Right renal cortex interstitium (tissue), 3 donors: ENCODE results near the gene SF3B2. TPM values are rescaled to one million over a fixed set of nuclear protein-coding genes. Genes with fewer than 3 reads are reported as not detected.
"Not testable (repeated sequence)": the region's sequence is repeated elsewhere in the genome, so short reads cannot be mapped to it uniquely, and the experiment has no call there.

ENCODE experiments used
- DNase-seq, 3 donors: peaks; one replicate each; pipeline ENCODE4 v3.0.0-alpha.2; 2013; ENCODE audit warnings: low read depth in 3 of 3, low spot score in 2 of 3
- polyA plus RNA-seq, 3 donors: library from polyadenylated mRNA; unstranded; fragments of 120-200 nt; gene quantifications; one replicate each; pipeline ENCODE4 v1.2.1, GENCODE V29; 2013; ENCODE audit not compliant: insufficient read length in 3 of 3

The SF3B2 gene
- polyA plus RNA-seq, 3 donors = 255 to 281 (median 256) TPM

- no peak for DNase-seq
Observed at GRCh38 chr11:66104057-66104638, 52.0 kb downstream of the SF3B2 start.

GRCh38 chr11:66106786-66107599, 54.8 kb downstream of the SF3B2 start:
- DNase-seq = no peak

GRCh38 chr11:66107600-66108510, 55.7 kb downstream of the SF3B2 start:
- DNase-seq = no peak

- DNase-seq = no peak
Observed at GRCh38 chr11:66109294-66109693, 57.1 kb downstream of the SF3B2 start.

GRCh38 chr11:66111158-66111557, 59.0 kb downstream of the SF3B2 start:
- no peak for DNase-seq

- no peak for DNase-seq
Observed at GRCh38 chr11:66112041-66112491, 59.9 kb downstream of the SF3B2 start.

- DNase-seq = no peak
Observed at GRCh38 chr11:66112601-66113499, 60.7 kb downstream of the SF3B2 start.

GRCh38 chr11:66114957-66115356, 62.8 kb downstream of the SF3B2 start:
- DNase-seq = not testable (repeated sequence)

GRCh38 chr11:66115638-66116301, 63.6 kb downstream of the SF3B2 start:
- DNase-seq = no peak

GRCh38 chr11:66116576-66117361, 64.6 kb downstream of the SF3B2 start:
- no peak for DNase-seq

GRCh38 chr11:66118847-66119246, 66.7 kb downstream of the SF3B2 start:
- no peak for DNase-seq

Other genes starting within 250 kb of the SF3B2 start
- 1 to 10 TPM; 1.3 to 2.7 (median 1.6) TPM for gene SNX32, start 218.4 kb upstream of the SF3B2 start, polyA plus RNA-seq
- 100 to 1,000 TPM; 744 to 846 (median 760) TPM for gene CFL1, start 194.2 kb upstream of the SF3B2 start, polyA plus RNA-seq
- gene MUS81, start 191.9 kb upstream of the SF3B2 start, polyA plus RNA-seq = 10 to 100 TPM; 43.5 to 50.8 (median 48.1) TPM
- 10 to 100 TPM; 95.8 to 98.0 (median 96.3) TPM for gene EFEMP2, start 179.6 kb upstream of the SF3B2 start, polyA plus RNA-seq
- 1 to 10 TPM; 1.0 to 1.2 (median 1.2) TPM for gene CTSW, start 172.5 kb upstream of the SF3B2 start, polyA plus RNA-seq
- gene FIBP, start 163.9 kb upstream of the SF3B2 start, polyA plus RNA-seq = 10 to 100 TPM; 90.0 to 97.3 (median 94.2) TPM
- gene CCDC85B, start 161.7 kb upstream of the SF3B2 start, polyA plus RNA-seq = 1 to 10 TPM; 6.7 to 8.3 (median 8.0) TPM
- gene FOSL1, start 152.0 kb upstream of the SF3B2 start, polyA plus RNA-seq = under 1 TPM in 1 of 3 donors, not detected in 2; 0.11 TPM
- 10 to 100 TPM; 33.8 to 38.1 (median 36.0) TPM for gene C11orf68, start 133.3 kb upstream of the SF3B2 start, polyA plus RNA-seq
- 10 to 100 TPM; 65.8 to 84.6 (median 75.8) TPM for gene DRAP1, start 132.9 kb upstream of the SF3B2 start, polyA plus RNA-seq
- not detected for gene TSGA10IP, start 106.9 kb upstream of the SF3B2 start, polyA plus RNA-seq
- gene SART1, start 90.6 kb upstream of the SF3B2 start, polyA plus RNA-seq = 10 to 100 TPM; 42.9 to 43.7 (median 43.2) TPM
- gene EIF1AD, start 50.2 kb upstream of the SF3B2 start, polyA plus RNA-seq = 10 to 100 TPM; 25.8 to 31.3 (median 29.9) TPM
- 100 to 1,000 TPM; 263 to 275 (median 271) TPM for gene BANF1, start 49.9 kb upstream of the SF3B2 start, polyA plus RNA-seq
- gene CST6, start 40.4 kb upstream of the SF3B2 start, polyA plus RNA-seq = not detected
- not detected for gene CATSPER1, start 25.9 kb upstream of the SF3B2 start, polyA plus RNA-seq
- 1 to 10 TPM; 4.0 to 4.6 (median 4.0) TPM for gene GAL3ST3, start 3.2 kb upstream of the SF3B2 start, polyA plus RNA-seq
- 10 to 100 TPM; 44.0 to 50.8 (median 45.6) TPM for gene PACS1, start 17.9 kb downstream of the SF3B2 start, polyA plus RNA-seq
- 10 to 100 TPM; 17.0 to 19.8 (median 18.2) TPM for gene KLC2, start 205.3 kb downstream of the SF3B2 start, polyA plus RNA-seq
- gene RAB1B, start 216.3 kb downstream of the SF3B2 start, polyA plus RNA-seq = 100 to 1,000 TPM; 116 to 135 (median 123) TPM
- 1 to 10 TPM; 2.6 to 3.3 (median 2.8) TPM for gene CNIH2, start 225.8 kb downstream of the SF3B2 start, polyA plus RNA-seq
- 10 to 100 TPM; 44.4 to 49.6 (median 45.8) TPM for gene YIF1A, start 236.8 kb downstream of the SF3B2 start, polyA plus RNA-seq
- gene TMEM151A, start 239.5 kb downstream of the SF3B2 start, polyA plus RNA-seq = not detected